ENCODE measurements around the gene PLXDC2.

- no peak for TF ChIP-seq CTCF (IDR thresholded peaks at IDR 0.05; ENCODE audit: poor library complexity)
- no peak for TF ChIP-seq EZH2 (IDR thresholded peaks at IDR 0.05; ENCODE audit: borderline replicate concordance)
Measured at GRCh38 chr10:19933772-19934171, 117.5 kb downstream of the PLXDC2 start.

All from hepatocyte (in vitro differentiated cells).